Ecto neural progenitor cell (in vitro differentiated cells): ENCODE results near the gene DHRS9.

Experiments used
- DNase-seq: peaks from one replicate; pipeline ENCODE4 v3.0.0-alpha.2; 2018; ENCODE audit warnings: low spot score

Gene DHRS9

GRCh38 chr2:169065864-169066517 lies 3.4 kb upstream of the DHRS9 start:
- no peak for DNase-seq

- DNase-seq, result no peak
These were observed 2.5 kb upstream of the DHRS9 start for GRCh38 chr2:169066897-169067296.

- DNase-seq, result no peak
These were observed 470 bp downstream of the DHRS9 start for GRCh38 chr2:169069833-169070232.

- DNase-seq, result no peak
These were observed 2.1 kb downstream of the DHRS9 start for GRCh38 chr2:169071455-169071854.

DNA sequence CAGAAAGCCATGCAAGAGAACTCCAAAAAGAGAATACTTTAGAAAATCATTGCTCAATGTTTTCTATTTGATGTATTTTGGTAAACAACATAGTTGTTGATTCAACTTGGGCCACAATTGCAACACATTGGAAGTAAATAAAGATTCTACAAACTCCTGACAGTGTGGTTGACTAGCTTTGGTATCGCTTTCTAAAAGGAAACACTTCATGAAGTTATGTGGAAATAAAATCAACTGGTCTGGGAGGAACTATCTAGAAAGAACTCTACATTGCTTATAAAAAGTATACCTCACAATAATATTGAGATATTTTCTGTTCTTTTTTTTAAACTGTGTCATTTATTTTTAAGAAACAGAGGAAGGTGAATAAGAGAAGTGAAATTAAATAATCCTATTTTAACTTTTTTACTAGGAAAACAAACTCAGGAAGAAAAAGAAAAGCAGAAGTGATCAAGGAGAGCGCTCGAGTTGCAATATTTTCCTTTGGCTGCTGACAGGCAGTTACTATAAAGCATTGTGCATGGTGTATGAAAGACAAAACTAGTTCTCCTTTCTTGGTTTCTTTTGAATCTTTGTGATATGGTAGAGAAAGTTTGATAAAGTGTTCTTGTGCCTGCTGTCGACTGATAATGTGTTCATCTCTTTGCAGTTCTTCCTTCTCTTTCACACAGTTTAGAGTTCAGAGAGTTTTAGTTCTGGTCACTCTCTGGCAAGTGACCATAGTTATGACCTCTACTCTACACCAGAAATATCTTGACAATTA lies 3.0 kb downstream of the DHRS9 start:
- no peak for DNase-seq

DNA sequence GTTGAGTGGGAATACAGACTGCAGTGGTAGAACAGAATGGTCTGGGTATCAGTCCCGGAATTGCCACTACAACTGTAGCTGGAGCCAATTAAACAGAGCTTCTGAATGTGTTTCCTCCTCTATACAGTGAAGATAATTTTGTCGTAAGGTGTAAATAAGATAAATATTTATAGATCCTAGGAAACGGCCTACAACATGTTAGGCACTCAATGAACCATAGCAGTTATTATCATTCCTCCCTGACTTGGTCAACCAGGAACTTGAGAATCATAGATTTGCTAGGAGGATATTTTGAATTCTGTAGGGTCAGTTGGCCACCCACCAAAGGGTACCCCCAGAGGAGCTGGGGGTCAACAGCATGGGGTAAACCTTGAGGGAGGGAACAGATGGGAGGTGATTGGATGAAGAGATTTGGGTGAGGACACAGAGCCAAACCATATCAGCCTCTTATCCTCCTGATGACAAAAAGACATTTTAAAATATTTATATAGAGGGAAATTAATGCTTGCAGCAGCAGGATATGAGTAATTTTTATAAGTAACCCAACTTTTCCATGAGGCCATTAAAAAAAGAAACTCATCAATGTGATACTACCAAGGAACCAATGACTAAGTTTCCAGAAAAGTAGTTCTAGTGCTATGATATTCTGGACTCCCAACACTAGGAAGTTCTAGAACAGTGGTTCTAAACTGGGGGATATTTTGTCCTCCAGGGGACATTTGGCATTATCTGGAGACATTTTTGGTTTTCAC lies 4.0 kb downstream of the DHRS9 start:
- no peak for DNase-seq

DNA sequence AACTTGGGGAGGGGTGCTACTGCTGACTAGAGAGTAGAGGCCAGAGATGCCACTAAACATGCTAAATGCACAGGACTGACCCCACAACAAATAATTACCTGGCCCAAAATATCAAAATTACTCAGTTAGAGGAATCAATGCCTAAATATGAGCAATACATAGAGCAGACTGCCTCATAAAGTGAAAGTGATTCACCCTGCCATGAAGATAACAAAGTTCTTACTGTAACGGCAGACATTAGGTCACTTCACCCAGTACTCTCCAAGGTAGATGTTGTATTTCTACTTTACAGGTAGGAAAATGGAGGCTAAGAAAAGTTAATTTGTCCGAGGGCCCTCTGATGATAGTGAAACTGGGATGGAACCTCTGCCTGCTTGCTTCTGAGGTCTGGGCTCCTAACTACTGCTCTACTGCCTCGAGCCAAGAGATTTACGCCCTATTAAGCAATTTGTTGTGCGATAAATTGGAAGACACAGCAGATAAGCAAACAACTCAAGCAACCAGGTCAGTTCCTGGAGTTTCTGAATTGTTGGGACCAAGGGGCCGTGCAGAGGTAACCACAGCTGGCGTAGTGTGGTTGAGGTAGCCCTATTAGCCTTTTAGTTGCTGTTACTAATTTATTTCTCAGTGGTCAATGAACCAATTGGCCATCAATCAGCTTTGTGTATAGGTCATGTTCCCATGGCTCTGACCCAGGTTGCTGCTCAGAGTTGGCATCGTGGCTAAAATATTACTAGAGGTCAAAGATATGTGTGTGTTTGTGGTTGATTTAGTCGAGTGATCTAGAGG lies 4.8 kb downstream of the DHRS9 start:
- DNase-seq, result no peak

- DNase-seq, result no peak
These were observed 8.4 kb downstream of the DHRS9 start for GRCh38 chr2:169077674-169078240.

- no peak for DNase-seq
These were observed 11.1 kb downstream of the DHRS9 start for GRCh38 chr2:169080250-169081069.

DNA sequence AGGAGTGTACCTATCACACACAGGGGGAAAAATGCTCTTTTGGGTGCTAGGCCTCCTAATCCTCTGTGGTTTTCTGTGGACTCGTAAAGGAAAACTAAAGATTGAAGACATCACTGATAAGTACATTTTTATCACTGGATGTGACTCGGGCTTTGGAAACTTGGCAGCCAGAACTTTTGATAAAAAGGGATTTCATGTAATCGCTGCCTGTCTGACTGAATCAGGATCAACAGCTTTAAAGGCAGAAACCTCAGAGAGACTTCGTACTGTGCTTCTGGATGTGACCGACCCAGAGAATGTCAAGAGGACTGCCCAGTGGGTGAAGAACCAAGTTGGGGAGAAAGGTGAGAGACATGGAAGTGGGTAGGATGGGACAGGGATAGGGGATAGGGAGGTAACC lies 12.2 kb downstream of the DHRS9 start:
- no peak for DNase-seq

- no peak for DNase-seq
These were observed 13.6 kb downstream of the DHRS9 start for GRCh38 chr2:169082995-169083394.

DNA sequence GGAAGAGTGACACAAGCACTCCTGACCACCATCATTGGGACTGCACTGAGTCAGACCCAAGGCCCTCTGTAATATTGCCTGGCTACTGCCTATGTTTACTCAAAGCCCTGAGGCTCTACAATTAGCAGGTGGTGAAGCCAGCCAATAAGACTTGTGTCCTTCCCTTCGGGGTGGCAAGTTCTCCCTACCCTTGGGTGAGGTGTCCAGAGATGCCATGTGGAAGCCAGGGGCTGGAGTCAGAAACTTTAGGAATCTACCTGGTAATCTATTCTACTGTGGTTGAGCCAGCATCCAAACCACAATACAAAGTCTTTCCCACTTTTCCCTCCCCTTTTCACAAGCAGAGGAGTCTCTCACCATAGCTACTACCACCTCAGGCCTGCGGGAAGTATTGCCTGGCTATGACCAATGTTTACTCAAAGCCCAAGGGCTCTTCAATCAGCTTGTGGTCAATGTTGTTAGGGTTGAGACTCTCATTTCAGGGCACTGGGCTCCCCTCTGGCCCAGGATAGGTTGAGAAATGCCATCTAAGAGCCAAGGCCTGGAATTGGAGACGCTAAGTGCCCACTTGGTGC lies 17.6 kb downstream of the DHRS9 start:
- no peak for DNase-seq

DNA sequence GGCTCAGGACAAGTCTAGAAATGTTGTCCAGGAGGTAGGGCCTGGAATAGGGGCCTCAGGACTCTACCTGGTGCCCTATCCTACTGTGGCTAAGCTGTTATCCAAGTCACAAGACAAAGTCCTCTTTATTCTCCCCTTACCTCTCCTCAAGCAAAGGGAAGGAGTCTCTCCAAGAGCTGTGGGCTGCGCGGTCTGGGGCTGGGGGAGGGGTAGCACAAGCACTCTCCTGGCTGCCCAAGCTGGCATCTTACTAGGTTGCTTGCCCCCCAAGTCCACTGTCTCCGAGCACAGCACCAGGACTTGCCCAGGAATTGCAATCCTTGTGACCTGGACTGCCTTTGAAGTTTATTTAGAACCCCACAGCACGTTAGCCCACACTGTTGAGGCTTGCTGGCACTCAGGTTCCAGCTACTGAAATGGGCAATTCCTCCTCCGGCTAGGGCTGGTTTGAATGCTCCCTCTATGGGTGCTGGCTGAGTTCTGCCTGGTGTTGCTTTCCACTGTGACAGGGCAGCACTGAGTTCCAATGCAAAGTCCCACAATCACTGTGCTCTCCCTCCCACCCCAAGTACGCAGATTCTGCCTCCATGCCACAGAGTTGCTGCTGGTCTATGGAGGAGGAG lies 18.5 kb downstream of the DHRS9 start:
- DNase-seq, result no peak

GRCh38 chr2:169089182-169089581 lies 19.8 kb downstream of the DHRS9 start:
- DNase-seq, result no peak

- no peak for DNase-seq
These were observed 20.9 kb downstream of the DHRS9 start for GRCh38 chr2:169090133-169090820.

DNA sequence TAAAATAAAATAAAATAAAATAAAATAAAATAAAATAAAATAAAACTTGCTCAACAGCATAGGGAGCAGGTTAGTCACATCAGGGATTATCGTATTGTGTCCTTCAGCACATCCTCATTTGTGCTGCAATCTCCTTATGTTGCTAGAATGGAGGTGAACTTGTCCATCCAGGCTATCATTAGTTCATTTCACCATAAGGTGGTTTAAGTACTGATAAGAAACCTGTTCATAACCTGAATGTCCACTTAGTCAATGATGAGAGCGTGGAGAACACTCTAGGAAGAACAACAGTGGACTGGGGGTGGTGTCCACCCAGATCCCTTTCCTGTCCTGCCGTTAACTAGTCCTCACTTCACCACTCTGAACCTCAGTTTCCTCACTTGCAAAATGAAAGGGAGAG lies 21.9 kb downstream of the DHRS9 start:
- DNase-seq, result no peak

GRCh38 chr2:169091761-169092519 lies 22.6 kb downstream of the DHRS9 start:
- no peak for DNase-seq

DNA sequence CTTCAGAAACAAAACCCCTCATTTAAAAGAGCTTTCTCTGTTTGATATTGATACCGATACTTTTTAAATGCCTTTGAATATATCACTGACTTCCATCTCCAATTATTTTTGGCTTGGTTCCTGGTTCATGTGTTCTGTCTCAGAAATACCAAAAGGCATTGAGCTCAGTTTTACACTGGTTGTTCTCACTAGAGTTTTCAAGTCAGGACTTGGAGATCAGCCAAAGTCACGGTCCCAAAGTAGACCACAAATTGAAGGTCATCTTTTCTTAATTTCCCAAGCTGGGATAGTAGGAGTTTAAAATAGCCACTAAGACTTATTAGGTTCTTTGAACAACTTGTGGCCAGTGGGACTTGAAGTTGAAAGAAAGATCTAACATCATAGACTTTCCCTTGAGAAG lies 24.2 kb downstream of the DHRS9 start:
- no peak for DNase-seq

GRCh38 chr2:169094676-169095075 lies 25.3 kb downstream of the DHRS9 start:
- DNase-seq, result no peak
